ENCODE measurements around the gene SLC28A1. TPM values are rescaled to one million over a fixed set of nuclear protein-coding genes. Genes with fewer than 3 reads are reported as not detected.

SLC28A1 gene
- total RNA-seq, 2 donors from 2014 or later, result 0.12 TPM; not detected in 1

DNA sequence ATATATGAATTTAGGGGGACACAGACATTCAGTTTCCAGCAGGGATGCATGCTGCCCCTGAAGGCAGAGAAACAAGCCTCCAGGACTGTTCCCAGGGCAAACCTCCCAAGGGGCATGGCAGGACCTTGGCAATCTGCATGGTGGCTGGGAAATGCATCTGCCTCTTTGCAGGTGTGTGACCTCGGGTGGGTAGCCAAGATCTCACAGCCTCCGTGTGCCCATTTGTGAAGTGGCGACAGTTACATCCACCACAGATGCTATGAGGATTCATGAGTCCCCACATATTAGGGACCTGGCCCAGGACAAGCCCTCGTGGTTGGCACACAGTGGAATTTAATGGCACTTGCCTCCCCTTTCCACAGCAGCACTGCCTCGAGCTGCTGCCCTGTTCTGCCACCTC is 29.9 kb downstream of the SLC28A1 start:
- no peak for TF ChIP-seq CTCF (IDR thresholded peaks at IDR 0.05)
- H3K27me3 ChIP-seq, result no peaks in the 10 kb centered on the region
- H3K27ac ChIP-seq, result peak overlapping the region; percentile 88 to 98
- no peak for DNase-seq (ENCODE audit: low spot score)
- H3K4me1 ChIP-seq, result peaks cover 0 to 64% of the 10 kb centered on the region in 2 donors
- H3K9me3 ChIP-seq, result no peaks in the 10 kb centered on the region
- no peak overlapping the region for H3K4me3 ChIP-seq
- H3K36me3 ChIP-seq, result no peaks in the 10 kb centered on the region

- Histone ChIP-seq H3K27ac (peak overlapping the region; percentile 88 to 98), H3K4me1 (peaks cover 0 to 57% of the 10 kb centered on the region in 2 donors), H3K36me3 (no peaks in the 10 kb centered on the region), H3K27me3 (no peaks in the 10 kb centered on the region), H3K4me3 (no peak overlapping the region), H3K9me3 (no peaks in the 10 kb centered on the region)
- DNase-seq (ENCODE audit: low spot score), result peak; percentile 96
- TF ChIP-seq CTCF (IDR thresholded peaks at IDR 0.05), result no peak
These were observed 30.6 kb downstream of the SLC28A1 start for GRCh38 chr15:84914909-84915605.

- H3K9me3 ChIP-seq, result no peaks in the 10 kb centered on the region
- no peaks in the 10 kb centered on the region for H3K36me3 ChIP-seq
- H3K27me3 ChIP-seq, result no peaks in the 10 kb centered on the region
- no peak for DNase-seq (ENCODE audit: low spot score)
- TF ChIP-seq CTCF (IDR thresholded peaks at IDR 0.05), result no peak
- no peak overlapping the region for H3K4me3 ChIP-seq
- H3K27ac ChIP-seq, result peak overlapping the region; percentile 88 to 98
- H3K4me1 ChIP-seq, result peaks cover 0 to 55% of the 10 kb centered on the region in 2 donors
These were observed 31.1 kb downstream of the SLC28A1 start for GRCh38 chr15:84915606-84915958.

DNA sequence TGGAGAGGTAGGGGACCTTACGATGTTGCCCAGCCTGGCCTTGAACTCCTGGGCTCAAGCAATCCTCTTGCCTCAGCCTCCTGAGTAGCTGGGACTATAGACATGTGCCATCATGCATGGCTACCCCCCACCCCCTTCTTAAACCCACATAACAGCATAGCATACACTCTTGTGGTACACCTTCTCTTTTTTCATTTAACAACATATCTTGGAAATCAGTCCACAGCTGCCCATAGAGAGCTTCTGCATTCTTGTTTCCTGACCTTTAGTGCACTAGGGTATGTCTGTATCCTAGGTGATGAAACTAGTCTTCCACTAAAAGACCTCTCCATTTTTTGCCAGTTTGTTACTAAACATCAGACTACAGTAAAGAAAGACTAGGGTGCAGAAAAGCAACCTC is 33.0 kb downstream of the SLC28A1 start:
- peaks cover 0 to 36% of the 10 kb centered on the region in 2 donors for H3K4me1 ChIP-seq
- no peak for DNase-seq (ENCODE audit: low spot score)
- no peak for TF ChIP-seq CTCF (IDR thresholded peaks at IDR 0.05)

DNA sequence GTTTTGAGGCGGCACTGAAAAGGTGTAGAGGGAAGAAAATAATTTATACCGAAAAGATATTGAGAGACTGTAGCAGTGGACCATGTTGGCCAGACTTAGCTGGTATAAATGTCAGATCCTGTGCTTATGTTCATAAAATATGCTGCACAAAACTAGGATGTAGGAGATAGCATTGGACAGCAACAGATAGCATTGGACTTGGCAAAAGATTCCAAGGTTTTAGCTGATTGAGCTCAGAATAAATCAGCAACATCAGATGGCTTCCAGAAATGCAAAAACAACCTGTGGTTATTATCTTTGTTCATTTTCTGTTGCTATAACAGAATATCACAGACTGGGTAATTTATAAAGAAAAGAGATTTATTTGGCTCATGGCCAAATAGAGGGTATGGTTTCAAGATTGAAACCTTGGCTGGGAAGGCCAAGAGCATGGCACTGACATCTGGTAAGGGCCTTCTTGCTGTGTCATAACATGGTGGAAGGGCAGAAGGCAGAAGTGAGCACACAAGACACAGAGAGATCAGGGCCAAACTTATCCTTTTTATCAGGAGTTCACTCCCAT is 34.7 kb downstream of the SLC28A1 start:
- H3K4me1 ChIP-seq, result peaks cover 0 to 19% of the 10 kb centered on the region in 2 donors
- no peaks in the 10 kb centered on the region for H3K36me3 ChIP-seq
- no peaks in the 10 kb centered on the region for H3K27me3 ChIP-seq
- no peak overlapping the region for H3K4me3 ChIP-seq
- no peak for DNase-seq (ENCODE audit: low spot score)
- H3K9me3 ChIP-seq, result no peaks in the 10 kb centered on the region
- no peak for TF ChIP-seq CTCF (IDR thresholded peaks at IDR 0.05)
- no peak overlapping the region for H3K27ac ChIP-seq

More for the DNA sequence above, 33.0 kb downstream of the SLC28A1 start:
- no peaks in the 10 kb centered on the region for H3K9me3 ChIP-seq
- H3K27me3 ChIP-seq, result no peaks in the 10 kb centered on the region
- peak overlapping the region in 1 of 2 donors; percentile 50 for H3K27ac ChIP-seq
- no peaks in the 10 kb centered on the region for H3K36me3 ChIP-seq
- H3K4me3 ChIP-seq, result no peak overlapping the region
